ENCODE measurements around the gene FOXP1.

Gene FOXP1

GRCh38 chr3:71548705-71549384 lies 34.7 kb downstream of the FOXP1 start:
- Histone ChIP-seq H3K9me3 (ENCODE audit: insufficient read depth, low read length) (no peaks in the 10 kb centered on the region), H3K79me2 (ENCODE audit: insufficient read depth, low read length) (no peaks in the 10 kb centered on the region), H2AFZ (ENCODE audit: low read depth, low read length, severe bottlenecking) (no peak overlapping the region), H3F3A (ENCODE audit: insufficient read depth) (no peaks in the 10 kb centered on the region), H3K36me3 (ENCODE audit: low read length) (no peaks in the 10 kb centered on the region), H4K20me1 (ENCODE audit: low read depth, low read length) (no peaks in the 10 kb centered on the region), H3K27me3 (ENCODE audit: low read length) (no peaks in the 10 kb centered on the region), H3K4me3 (ENCODE audit: insufficient read depth, low read length, poor library complexity, severe bottlenecking) (no peak overlapping the region), H3K4me2 (ENCODE audit: low read depth, low read length, poor library complexity, severe bottlenecking) (no peak overlapping the region), H3K9me2 (replicated peaks; ENCODE audit: insufficient read depth, low read length) (no peaks in the 10 kb centered on the region), H3K9ac (ENCODE audit: low read length) (no peak overlapping the region), H3K27ac (ENCODE audit: low read depth, low read length) (no peak overlapping the region)
- no peak for TF ChIP-seq EZH2phosphoT487 (conservative IDR thresholded peaks at IDR 0.05; ENCODE audit: low read length)
- TF ChIP-seq, protein P1, sequence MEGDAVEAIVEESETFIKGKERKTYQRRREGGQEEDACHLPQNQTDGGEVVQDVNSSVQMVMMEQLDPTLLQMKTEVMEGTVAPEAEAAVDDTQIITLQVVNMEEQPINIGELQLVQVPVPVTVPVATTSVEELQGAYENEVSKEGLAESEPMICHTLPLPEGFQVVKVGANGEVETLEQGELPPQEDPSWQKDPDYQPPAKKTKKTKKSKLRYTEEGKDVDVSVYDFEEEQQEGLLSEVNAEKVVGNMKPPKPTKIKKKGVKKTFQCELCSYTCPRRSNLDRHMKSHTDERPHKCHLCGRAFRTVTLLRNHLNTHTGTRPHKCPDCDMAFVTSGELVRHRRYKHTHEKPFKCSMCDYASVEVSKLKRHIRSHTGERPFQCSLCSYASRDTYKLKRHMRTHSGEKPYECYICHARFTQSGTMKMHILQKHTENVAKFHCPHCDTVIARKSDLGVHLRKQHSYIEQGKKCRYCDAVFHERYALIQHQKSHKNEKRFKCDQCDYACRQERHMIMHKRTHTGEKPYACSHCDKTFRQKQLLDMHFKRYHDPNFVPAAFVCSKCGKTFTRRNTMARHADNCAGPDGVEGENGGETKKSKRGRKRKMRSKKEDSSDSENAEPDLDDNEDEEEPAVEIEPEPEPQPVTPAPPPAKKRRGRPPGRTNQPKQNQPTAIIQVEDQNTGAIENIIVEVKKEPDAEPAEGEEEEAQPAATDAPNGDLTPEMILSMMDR (IDR thresholded peaks at IDR 0.05; ENCODE audit: insufficient read depth, low read length, poor library complexity, severe bottlenecking), result no peak

DNA sequence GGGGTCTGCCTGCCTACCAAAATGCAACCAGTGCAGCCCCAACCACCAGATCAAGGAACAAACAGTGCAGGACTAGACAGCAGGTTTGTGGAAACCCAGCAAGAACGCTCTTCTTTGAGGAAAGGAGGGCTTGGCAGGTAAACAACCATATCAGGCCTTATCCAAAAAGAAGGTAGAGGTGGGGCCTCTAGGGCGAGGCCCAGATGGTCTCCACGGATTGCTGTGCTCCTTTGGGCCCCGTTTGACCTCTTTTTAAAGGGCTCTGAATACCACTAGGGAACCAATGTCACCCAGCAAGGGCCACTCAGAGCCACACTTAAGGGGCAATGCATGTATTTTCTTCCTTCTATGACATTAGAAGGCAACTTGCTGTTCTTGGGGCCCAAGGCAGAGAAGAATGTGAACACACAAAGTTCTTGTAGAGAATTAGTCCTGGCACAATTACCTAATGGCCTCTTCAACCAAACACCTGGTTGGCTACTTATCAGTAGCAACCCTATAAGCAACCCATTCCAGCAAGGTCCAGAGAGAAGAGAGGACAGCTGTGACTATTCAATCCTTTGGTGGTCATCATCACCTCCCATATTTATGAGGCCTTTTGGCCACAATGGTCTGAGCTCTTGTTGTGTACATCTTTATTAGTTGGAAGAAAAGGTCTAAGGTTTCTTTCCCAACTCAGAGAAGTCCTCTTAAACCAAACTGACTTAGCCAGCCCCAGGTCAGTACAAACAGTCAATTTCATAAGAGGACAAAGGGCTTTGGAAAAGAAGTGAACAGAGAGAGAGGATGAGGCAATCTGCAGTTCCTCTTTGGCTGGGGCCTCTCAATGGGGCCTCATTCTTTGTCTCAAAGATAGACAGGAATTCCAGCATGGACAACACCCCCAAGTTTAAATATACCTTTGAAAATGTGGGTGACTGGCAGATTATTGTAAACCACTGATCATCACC lies 36.0 kb downstream of the FOXP1 start:
- Histone ChIP-seq H3K9ac (ENCODE audit: low read length) (no peak overlapping the region), H3K9me2 (replicated peaks; ENCODE audit: insufficient read depth, low read length) (no peaks in the 10 kb centered on the region), H2AFZ (ENCODE audit: low read depth, low read length, severe bottlenecking) (no peak overlapping the region), H3K27me3 (ENCODE audit: low read length) (no peaks in the 10 kb centered on the region), H3K4me2 (ENCODE audit: low read depth, low read length, poor library complexity, severe bottlenecking) (no peak overlapping the region), H3K79me2 (ENCODE audit: insufficient read depth, low read length) (no peaks in the 10 kb centered on the region), H3K9me3 (ENCODE audit: insufficient read depth, low read length) (no peaks in the 10 kb centered on the region), H3F3A (ENCODE audit: insufficient read depth) (no peaks in the 10 kb centered on the region), H3K4me3 (ENCODE audit: insufficient read depth, low read length, poor library complexity, severe bottlenecking) (no peak overlapping the region), H3K36me3 (ENCODE audit: low read length) (no peaks in the 10 kb centered on the region), H3K27ac (ENCODE audit: low read depth, low read length) (no peak overlapping the region), H4K20me1 (ENCODE audit: low read depth, low read length) (no peaks in the 10 kb centered on the region)
- TF ChIP-seq, protein P1 (IDR thresholded peaks at IDR 0.05; ENCODE audit: insufficient read depth, low read length, poor library complexity, severe bottlenecking), result no peak
- no peak for TF ChIP-seq EZH2phosphoT487 (conservative IDR thresholded peaks at IDR 0.05; ENCODE audit: low read length)

DNA sequence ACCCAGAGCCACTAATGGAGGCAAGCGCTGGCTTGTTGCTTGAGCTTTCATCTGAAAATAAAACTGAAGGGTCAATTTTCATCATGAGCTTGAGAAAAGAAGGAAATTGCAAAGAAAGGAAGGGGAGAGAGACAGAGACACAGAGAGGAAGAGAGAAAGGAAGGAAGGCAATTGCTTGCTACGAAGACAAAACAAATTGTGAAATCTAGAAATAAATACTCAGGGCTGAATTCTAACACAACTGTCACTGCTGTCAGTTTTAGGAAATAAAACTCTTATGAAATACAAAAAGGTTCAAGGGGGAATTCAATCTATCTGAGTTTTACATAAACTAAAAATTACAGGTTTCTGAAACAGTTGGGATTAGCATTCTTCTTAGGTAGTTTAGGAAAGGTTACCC lies 36.7 kb downstream of the FOXP1 start:
- no peak overlapping the region for H3K9ac ChIP-seq (ENCODE audit: low read length)
- H3K9me3 ChIP-seq (ENCODE audit: insufficient read depth, low read length), result no peaks in the 10 kb centered on the region
- H3K79me2 ChIP-seq (ENCODE audit: insufficient read depth, low read length), result no peaks in the 10 kb centered on the region
- H3K27ac ChIP-seq (ENCODE audit: low read depth, low read length), result no peak overlapping the region
- no peaks in the 10 kb centered on the region for H3K27me3 ChIP-seq (ENCODE audit: low read length)
- H3K9me2 ChIP-seq (replicated peaks; ENCODE audit: insufficient read depth, low read length), result no peaks in the 10 kb centered on the region
- TF ChIP-seq EZH2phosphoT487 (conservative IDR thresholded peaks at IDR 0.05; ENCODE audit: low read length), result no peak
- TF ChIP-seq, protein P1 (IDR thresholded peaks at IDR 0.05; ENCODE audit: insufficient read depth, low read length, poor library complexity, severe bottlenecking), result no peak
- no peak overlapping the region for H2AFZ ChIP-seq (ENCODE audit: low read depth, low read length, severe bottlenecking)
- no peaks in the 10 kb centered on the region for H3K36me3 ChIP-seq (ENCODE audit: low read length)
- no peak overlapping the region for H3K4me3 ChIP-seq (ENCODE audit: insufficient read depth, low read length, poor library complexity, severe bottlenecking)
- no peak overlapping the region for H3K4me2 ChIP-seq (ENCODE audit: low read depth, low read length, poor library complexity, severe bottlenecking)
- no peaks in the 10 kb centered on the region for H4K20me1 ChIP-seq (ENCODE audit: low read depth, low read length)
- no peaks in the 10 kb centered on the region for H3F3A ChIP-seq (ENCODE audit: insufficient read depth)

Measured in SU-DHL-6 (cell line).